ENCODE results near the gene GIPC2.
"Not testable (repeated sequence)": the region's sequence is repeated elsewhere in the genome, so short reads cannot be mapped to it uniquely, and the experiment has no call there.

Gene GIPC2

GRCh38 chr1:78068681-78069283 is 23.0 kb downstream of the GIPC2 start:
- no peak for DNase-seq (ENCODE audit: low read depth in 2 of 2)

DNA sequence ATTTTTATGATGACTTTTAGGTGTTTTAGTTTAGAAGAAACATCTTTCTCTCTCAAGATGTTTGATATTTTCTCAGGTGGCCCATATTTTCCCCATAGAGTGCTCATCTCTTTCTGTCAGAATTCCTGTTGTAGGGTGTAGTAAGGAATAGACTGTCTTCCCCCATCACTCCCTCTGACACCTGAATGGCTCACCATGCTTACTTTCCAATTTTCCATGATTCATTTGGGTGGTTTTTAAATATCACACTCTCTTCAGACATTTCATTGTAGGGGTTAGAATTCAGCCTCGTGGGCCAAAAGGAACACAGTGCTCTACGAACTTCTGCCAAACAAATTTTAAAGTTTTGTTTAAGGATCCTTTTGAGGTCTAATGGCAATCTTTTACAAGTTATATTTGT is 24.0 kb downstream of the GIPC2 start:
- no peak for DNase-seq (ENCODE audit: low read depth in 2 of 2)

GRCh38 chr1:78070210-78070609 is 24.4 kb downstream of the GIPC2 start:
- no peak for DNase-seq (ENCODE audit: low read depth in 2 of 2)

GRCh38 chr1:78070758-78071157 is 25.0 kb downstream of the GIPC2 start:
- DNase-seq (ENCODE audit: low read depth in 2 of 2): no peak

DNA sequence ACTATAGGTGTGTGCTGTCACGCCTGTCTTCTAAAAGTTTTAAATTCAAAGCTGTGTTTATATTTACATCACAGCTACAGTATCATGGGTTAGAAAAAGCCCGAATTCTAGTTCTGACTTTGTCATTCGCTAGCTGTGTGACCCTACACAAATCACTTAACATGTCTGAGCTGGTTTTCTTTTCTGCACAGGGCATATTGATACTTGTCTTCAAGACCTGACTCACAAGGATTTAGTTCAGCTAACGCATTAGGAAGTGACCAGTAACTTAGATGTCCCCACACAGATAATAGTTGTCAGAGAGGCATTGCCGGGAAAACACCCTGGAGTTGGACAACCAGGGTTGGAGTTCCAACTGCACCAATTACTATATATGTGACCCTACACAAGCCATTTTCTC is 25.9 kb downstream of the GIPC2 start:
- no peak for DNase-seq (ENCODE audit: low read depth in 2 of 2)

- DNase-seq (ENCODE audit: low read depth in 2 of 2): no peak
Measured at GRCh38 chr1:78072216-78072615, 26.4 kb downstream of the GIPC2 start.

DNA sequence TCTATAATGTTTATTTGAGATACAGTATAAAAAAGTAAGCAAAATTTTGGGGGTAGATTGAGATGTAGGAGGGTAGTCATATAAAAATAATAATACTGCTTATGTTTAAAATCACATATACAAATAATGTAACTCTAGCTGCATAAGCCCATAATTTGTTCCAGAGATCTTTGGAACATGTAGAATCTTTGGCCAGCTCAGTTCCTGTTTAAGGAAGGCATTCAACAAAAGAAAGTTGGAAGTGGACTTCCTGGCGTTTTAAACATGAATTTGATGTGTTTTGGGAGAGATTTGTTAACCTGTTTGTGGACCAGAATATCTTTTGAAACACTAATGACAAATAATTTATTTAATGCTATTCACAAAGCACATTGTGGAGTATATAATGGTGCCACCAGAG is 27.7 kb downstream of the GIPC2 start:
- no peak for DNase-seq (ENCODE audit: low read depth in 2 of 2)

- no peak for DNase-seq (ENCODE audit: low read depth in 2 of 2)
Measured at GRCh38 chr1:78075621-78076020, 29.9 kb downstream of the GIPC2 start.

- DNase-seq (ENCODE audit: low read depth in 2 of 2): no peak
Measured at GRCh38 chr1:78078358-78078757, 32.6 kb downstream of the GIPC2 start.

GRCh38 chr1:78079580-78079979 is 33.8 kb downstream of the GIPC2 start:
- DNase-seq (ENCODE audit: low read depth in 2 of 2): no peak

DNA sequence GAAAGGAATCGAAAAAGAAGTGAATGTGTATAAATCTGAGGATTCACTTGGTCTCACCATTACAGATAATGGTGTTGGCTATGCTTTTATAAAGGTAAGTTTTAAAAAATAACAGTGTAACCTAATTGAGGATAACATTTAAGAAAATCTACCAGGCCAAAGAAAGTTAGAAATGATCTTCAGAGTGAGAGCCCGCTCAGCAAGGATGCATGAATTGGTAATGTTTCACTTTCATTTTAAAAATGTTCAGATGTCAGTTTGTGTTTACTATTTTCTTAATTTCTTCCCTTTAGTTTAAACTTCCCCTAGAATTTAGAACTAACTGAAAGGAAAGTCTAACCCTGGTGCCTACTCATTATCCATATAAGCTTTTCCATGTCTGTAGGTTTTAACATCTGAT is 35.0 kb downstream of the GIPC2 start:
- no peak for DNase-seq (ENCODE audit: low read depth in 2 of 2)

- DNase-seq (ENCODE audit: low read depth in 2 of 2): no peak
Measured at GRCh38 chr1:78081980-78082860, 36.5 kb downstream of the GIPC2 start.

DNA sequence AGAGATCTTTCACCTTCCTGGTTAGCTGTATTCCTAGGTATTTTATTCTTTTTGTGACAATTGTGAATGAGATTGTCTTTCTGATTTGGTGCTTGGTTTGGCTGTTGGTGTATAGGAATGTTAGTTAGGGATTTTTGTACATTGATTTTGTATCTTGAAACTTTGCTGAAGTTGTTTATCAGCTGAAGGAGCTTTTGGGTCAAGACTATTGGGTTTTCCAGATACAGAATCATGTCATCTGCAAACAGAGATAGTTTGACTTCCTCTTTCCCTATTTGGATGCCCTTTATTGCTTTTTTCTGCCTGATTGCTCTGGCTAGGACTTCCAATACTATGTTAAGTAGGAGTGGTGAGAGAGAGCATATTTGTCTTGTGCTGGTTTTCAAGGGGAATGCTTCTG is 38.9 kb downstream of the GIPC2 start:
- DNase-seq (ENCODE audit: low read depth in 2 of 2): not testable (repeated sequence)

GRCh38 chr1:78086697-78087096 is 40.9 kb downstream of the GIPC2 start:
- no peak for DNase-seq (ENCODE audit: low read depth in 2 of 2)

DNA sequence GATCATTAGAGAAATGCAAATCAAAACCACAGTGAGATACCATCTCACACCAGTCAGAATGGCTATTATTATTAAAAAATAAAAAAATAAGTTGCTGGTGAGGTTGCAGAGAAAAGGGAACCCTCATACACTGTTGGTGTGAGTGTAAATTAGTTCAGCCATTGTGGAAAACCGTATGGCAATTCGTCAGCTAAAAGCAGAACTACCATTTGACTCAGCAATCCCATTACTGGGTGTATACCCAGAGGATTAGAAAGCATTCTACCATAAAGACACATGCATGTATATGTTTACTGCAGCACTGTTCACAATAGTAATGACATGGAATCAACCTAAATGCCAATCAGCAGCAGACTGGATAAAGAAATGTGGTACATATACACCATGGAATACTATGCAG is 42.2 kb downstream of the GIPC2 start:
- DNase-seq (ENCODE audit: low read depth in 2 of 2): no peak

GRCh38 chr1:78088486-78088885 is 42.7 kb downstream of the GIPC2 start:
- DNase-seq (ENCODE audit: low read depth in 2 of 2): no peak

- no peak for DNase-seq (ENCODE audit: low read depth in 2 of 2)
Measured at GRCh38 chr1:78089010-78089409, 43.2 kb downstream of the GIPC2 start.

- no peak for DNase-seq (ENCODE audit: low read depth in 2 of 2)
Measured at GRCh38 chr1:78090472-78091133, 44.8 kb downstream of the GIPC2 start.

GRCh38 chr1:78091215-78091813 is 45.5 kb downstream of the GIPC2 start:
- DNase-seq (ENCODE audit: low read depth in 2 of 2): no peak

GRCh38 chr1:78091886-78092285 is 46.1 kb downstream of the GIPC2 start:
- no peak for DNase-seq (ENCODE audit: low read depth in 2 of 2)

GRCh38 chr1:78092643-78093042 is 46.9 kb downstream of the GIPC2 start:
- DNase-seq (ENCODE audit: low read depth in 2 of 2): no peak

DNA sequence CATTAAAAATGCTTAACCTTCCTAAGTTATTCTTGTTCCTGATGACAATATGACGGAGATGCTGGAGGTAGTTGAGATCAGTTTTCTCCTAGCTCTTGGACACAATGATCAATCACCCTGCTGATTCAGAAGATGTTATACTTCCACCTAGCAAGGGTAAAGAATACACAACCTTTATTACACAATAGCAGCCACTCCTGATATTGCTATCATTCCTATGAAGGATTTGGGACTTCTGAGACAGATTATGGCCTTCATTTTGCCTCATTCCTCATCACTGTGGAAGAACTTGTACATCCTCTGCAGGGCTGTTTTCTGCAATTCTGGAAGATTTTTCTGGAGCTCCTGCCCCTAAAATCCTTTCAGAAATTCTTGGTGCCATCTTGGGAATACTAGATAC is 47.8 kb downstream of the GIPC2 start:
- no peak for DNase-seq (ENCODE audit: low read depth in 2 of 2)

GRCh38 chr1:78094639-78095038 is 48.9 kb downstream of the GIPC2 start:
- no peak for DNase-seq (ENCODE audit: low read depth in 2 of 2)
